ENCODE data around the gene KIF12.

Gene KIF12

GRCh38 chr9:114078021-114078780, 20.9 kb downstream of the KIF12 start, which contains the start of gene AMBP:
Gene AMBP (minus strand): TSS chr9:114078300. CDS start chr9:114078209, 91 bp downstream.
- TF ChIP-seq EZH2 (IDR thresholded peaks at IDR 0.05; ENCODE audit: borderline replicate concordance, low read depth, low read length, severe bottlenecking), result no peak
- no peak for TF ChIP-seq CTCF (IDR thresholded peaks at IDR 0.05; ENCODE audit: borderline replicate concordance, extremely low read depth, low read length, poor library complexity, severe bottlenecking)
- Histone ChIP-seq H3K79me2 (ENCODE audit: insufficient read depth, low read length) (no peaks in the 10 kb centered on the region), H2AFZ (ENCODE audit: low read depth, low read length) (no peak within 1 kb of the TSS), H3K4me1 (ENCODE audit: insufficient read depth, low read length) (no peaks in the 10 kb centered on the region), H3K4me2 (ENCODE audit: insufficient read depth, low read length) (no peak within 1 kb of the TSS), H3K9me3 (ENCODE audit: insufficient read depth, low read length, severe bottlenecking) (no peaks in the 10 kb centered on the region), H3K27ac (ENCODE audit: low read length) (no peak within 1 kb of the TSS), H3K36me3 (ENCODE audit: insufficient read depth, low read length) (no peaks in the 10 kb centered on the region), H3K9ac (ENCODE audit: low read depth, low read length) (no peak within 1 kb of the TSS), H4K20me1 (ENCODE audit: insufficient read depth, low read length) (no peaks in the 10 kb centered on the region), H3K4me3 (ENCODE audit: low read depth in 1 of 2, low read length in 2 of 2) (no peak within 1 kb of the TSS), H3K27me3 (ENCODE audit: insufficient read depth, low read length, poor library complexity) (no peaks in the 10 kb centered on the region)
- ATAC-seq (ENCODE audit: insufficient read depth, low read depth) (no peak), DNase-seq (no peak)

DNA sequence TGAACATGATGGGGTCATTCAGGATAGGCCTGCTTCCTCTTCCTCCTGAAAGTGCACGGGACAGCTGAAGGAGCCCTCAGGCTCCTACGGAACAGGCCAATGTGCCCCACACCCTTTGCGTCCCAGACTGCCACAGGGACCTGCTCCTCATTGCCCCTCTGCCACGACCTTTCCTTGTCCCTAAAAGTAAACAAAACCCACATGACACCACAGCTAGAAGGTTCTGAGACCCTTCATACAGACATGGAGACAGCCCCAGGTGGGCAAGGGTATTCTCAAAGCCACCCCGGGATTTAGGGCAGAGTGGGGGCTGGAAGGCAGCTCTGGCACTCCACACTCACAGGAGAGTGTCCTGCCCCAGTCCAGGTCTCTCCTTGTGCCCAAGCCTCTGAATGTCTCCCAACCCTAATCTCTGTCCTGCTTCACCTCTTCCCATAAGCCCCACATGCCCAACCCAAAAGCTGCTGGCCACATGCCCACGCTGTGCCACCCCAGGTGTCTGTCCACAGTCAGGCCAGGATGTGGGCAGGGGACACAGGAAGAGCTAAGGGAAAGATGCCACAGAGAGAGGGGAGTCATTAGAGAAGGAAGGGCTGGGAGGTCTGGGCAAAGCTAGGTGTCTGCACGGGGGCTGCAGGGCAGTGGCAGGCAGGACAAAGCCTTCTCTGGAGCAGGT, 21.8 kb downstream of the KIF12 start:
- TF ChIP-seq EZH2 (IDR thresholded peaks at IDR 0.05; ENCODE audit: borderline replicate concordance, low read depth, low read length, severe bottlenecking), result no peak
- no peak for TF ChIP-seq CTCF (IDR thresholded peaks at IDR 0.05; ENCODE audit: borderline replicate concordance, extremely low read depth, low read length, poor library complexity, severe bottlenecking)
- H3K27me3 ChIP-seq (ENCODE audit: insufficient read depth, low read length, poor library complexity), result no peaks in the 10 kb centered on the region
- no peak overlapping the region for H3K4me2 ChIP-seq (ENCODE audit: insufficient read depth, low read length)
- H2AFZ ChIP-seq (ENCODE audit: low read depth, low read length), result no peak overlapping the region
- H3K9ac ChIP-seq (ENCODE audit: low read depth, low read length), result no peak overlapping the region
- no peaks in the 10 kb centered on the region for H3K79me2 ChIP-seq (ENCODE audit: insufficient read depth, low read length)
- no peak overlapping the region for H3K4me3 ChIP-seq (ENCODE audit: low read depth in 1 of 2, low read length in 2 of 2)
- ATAC-seq (ENCODE audit: insufficient read depth, low read depth), result no peak
- no peaks in the 10 kb centered on the region for H4K20me1 ChIP-seq (ENCODE audit: insufficient read depth, low read length)
- H3K27ac ChIP-seq (ENCODE audit: low read length), result no peak overlapping the region
- no peaks in the 10 kb centered on the region for H3K4me1 ChIP-seq (ENCODE audit: insufficient read depth, low read length)
- H3K9me3 ChIP-seq (ENCODE audit: insufficient read depth, low read length, severe bottlenecking), result no peaks in the 10 kb centered on the region
- H3K36me3 ChIP-seq (ENCODE audit: insufficient read depth, low read length), result no peaks in the 10 kb centered on the region
- no peak for DNase-seq

GRCh38 chr9:114076237-114077161, 22.6 kb downstream of the KIF12 start:
- Histone ChIP-seq H3K79me2 (ENCODE audit: insufficient read depth, low read length) (no peaks in the 10 kb centered on the region), H3K4me2 (ENCODE audit: insufficient read depth, low read length) (no peak overlapping the region)
- no peak for DNase-seq

More at GRCh38 chr9:114076237-114077161, 22.6 kb downstream of the KIF12 start:
- Histone ChIP-seq H3K36me3 (ENCODE audit: insufficient read depth, low read length) (no peaks in the 10 kb centered on the region), H3K9ac (ENCODE audit: low read depth, low read length) (no peak overlapping the region), H3K27ac (ENCODE audit: low read length) (no peak overlapping the region), H2AFZ (ENCODE audit: low read depth, low read length) (no peak overlapping the region), H3K27me3 (ENCODE audit: insufficient read depth, low read length, poor library complexity) (no peaks in the 10 kb centered on the region), H3K9me3 (ENCODE audit: insufficient read depth, low read length, severe bottlenecking) (no peaks in the 10 kb centered on the region), H4K20me1 (ENCODE audit: insufficient read depth, low read length) (no peaks in the 10 kb centered on the region), H3K4me1 (ENCODE audit: insufficient read depth, low read length) (no peaks in the 10 kb centered on the region), H3K4me3 (ENCODE audit: low read depth in 1 of 2, low read length in 2 of 2) (no peak overlapping the region)
- TF ChIP-seq EZH2 (IDR thresholded peaks at IDR 0.05; ENCODE audit: borderline replicate concordance, low read depth, low read length, severe bottlenecking), result no peak
- ATAC-seq (ENCODE audit: insufficient read depth, low read depth), result no peak
